C4-2B (cell line): ENCODE measurements around the gene TMEM132D.

Experiments
- CTCF ChIP-seq: fragments of 450-650 bp; conservative IDR thresholded peaks from 2 replicates; pipeline ENCODE4 v1.5.1; 2017; ENCODE audit warnings: mild to moderate bottlenecking
- ZFX ChIP-seq: fragments of 450-650 bp; IDR thresholded peaks from 2 replicates; pipeline ENCODE4 v1.6.1; 2017

- no peak for TF ChIP-seq CTCF
- TF ChIP-seq ZFX: no peak
Observed at GRCh38 chr12:129670256-129670920, 233.4 kb downstream of the TMEM132D start.
